K562 (cell line): ENCODE data around the gene RAP1GAP2. TPM values are rescaled to one million over a fixed set of nuclear protein-coding genes. Genes with fewer than 3 reads are reported as not detected.
A peak's percentile ranks its signal among the peaks of the same experiment; 100 is the strongest.

Experiments
- ATAC-seq: fragments of 200-7000 bp; cut with Tn5 transposase; 3 replicates; pipeline ENCODE4 v1.9.1; 2020; ENCODE audit warnings: moderate library complexity
- BruUV-seq: library from RNA; stranded (reverse); fragments of 400-500 nt; replicated peaks from 2 replicates; lab custom pipeline; 2021; lab: Mats Ljungman, UMichigan
- CTCF ChIA-PET: fragments of 300-600 bp; formaldehyde crosslinking; extraction: SDS; loops from one replicate; lab custom pipeline; 2021; ENCODE audit warnings: low intra/inter-chr PET ratio; lab: Yijun Ruan, JAX
- POLR2A ChIA-PET: fragments of 300-600, 350-650 bp; sonication (Branson Sonifier 250); formaldehyde crosslinking; extraction: SDS; loops from one replicate; lab custom pipeline; 2021; ENCODE audit warnings: antibody characterized with exemption, inconsistent platforms; lab: Yijun Ruan, JAX
- DNase-seq, 4 experiments: peaks; one replicate each; pipeline versions ENCODE4 v3.0.0 to v3.0.0-alpha.2; 2011 to 2018; ENCODE audit warnings: low spot score in 3 of 4, mixed read lengths in 3 of 4; ENCODE audit errors: extremely low read depth in 1 of 4
- FAIRE-seq: peaks from 2 replicates; lab custom pipeline; 2011; peaks lifted over from hg19 to GRCh38; lab: Jason Lieb, UNC
- H2AFZ ChIP-seq: 2 replicates; pipeline ENCODE4 v1.6.0; 2011; ENCODE audit warnings: low read depth, low read length, control low read depth, inconsistent platforms
- H3K27ac ChIP-seq: fragments of 200-600 bp; 3 replicates; pipeline ENCODE4 v1.8.0; 2011; ENCODE audit warnings: low read depth, mild to moderate bottlenecking, control low read depth, inconsistent platforms, low read length, moderate library complexity, mixed read lengths; ENCODE audit errors: extremely low read depth
- H3K27me3 ChIP-seq, 2 experiments: fragments of 300-600 bp in 1 of 2; 2 replicates in 1 of 2; 3 replicates in 1 of 2; pipeline versions ENCODE4 v1.6.0 to v1.8.0; 2011; ENCODE audit warnings: inconsistent platforms in 2 of 2, low read length in 2 of 2, mild to moderate bottlenecking in 1 of 2, mixed read lengths in 1 of 2, moderate library complexity in 1 of 2; ENCODE audit not compliant: control insufficient read depth in 2 of 2, insufficient read depth in 2 of 2
- H3K36me3 ChIP-seq: fragments of 300-600 bp; 3 replicates; pipeline ENCODE4 v1.8.0; 2011; ENCODE audit warnings: mild to moderate bottlenecking, low read length, inconsistent platforms; ENCODE audit not compliant: control insufficient read depth, insufficient read depth
- H3K4me1 ChIP-seq, 2 experiments: fragments of 200-600 bp in 1 of 2; replicated peaks in 1 of 2; 2 replicates in 1 of 2; 3 replicates in 1 of 2; pipeline versions ENCODE4 v1.5.1 to v1.8.0; 2011; ENCODE audit warnings: inconsistent platforms in 2 of 2, low read length in 2 of 2, mild to moderate bottlenecking in 1 of 2, mixed read lengths in 1 of 2, moderate library complexity in 1 of 2; ENCODE audit not compliant: control insufficient read depth in 2 of 2, insufficient read depth in 2 of 2
- H3K4me2 ChIP-seq: 2 replicates; pipeline ENCODE4 v1.6.1; 2011; ENCODE audit warnings: low read length, control low read depth, inconsistent platforms, mixed read lengths; ENCODE audit not compliant: insufficient read depth
- H3K4me3 ChIP-seq: fragments of 200-600 bp; sonication (generic), shearing (Covaris generic); 2 replicates; pipeline ENCODE4 v1.5.1; 2016; ENCODE audit warnings: control low read depth, inconsistent platforms
- H3K79me2 ChIP-seq: fragments of 200-600 bp; 3 replicates; pipeline ENCODE4 v1.8.0; 2011; ENCODE audit warnings: low read length, inconsistent platforms; ENCODE audit not compliant: control insufficient read depth, insufficient read depth
- H3K9ac ChIP-seq, 2 experiments: 2 replicates each; pipeline versions ENCODE4 v1.6.0 to v1.6.1; 2011; ENCODE audit warnings: low read depth in 2 of 2, low read length in 2 of 2, control low read depth in 1 of 2, inconsistent platforms in 1 of 2, mild to moderate bottlenecking in 1 of 2, mixed read lengths in 1 of 2; ENCODE audit not compliant: insufficient read depth in 1 of 2
- H3K9me1 ChIP-seq: one replicate; pipeline ENCODE4 v1.6.0; 2011; ENCODE audit warnings: inconsistent platforms, mild to moderate bottlenecking, low read length, moderate library complexity; ENCODE audit not compliant: control insufficient read depth, insufficient read depth
- H3K9me3 ChIP-seq: replicated peaks from 2 replicates; pipeline ENCODE4 v1.5.1; 2011; ENCODE audit warnings: low read depth, low read length, inconsistent platforms; ENCODE audit not compliant: control insufficient read depth, insufficient read depth
- H4K20me1 ChIP-seq: replicated peaks from 2 replicates; pipeline ENCODE4 v1.6.1; 2011; ENCODE audit warnings: low read length, inconsistent platforms, mixed read lengths; ENCODE audit not compliant: control insufficient read depth, insufficient read depth
- ASH1L ChIP-seq: fragments of 450-650 bp; IDR thresholded peaks from 2 replicates; pipeline ENCODE4 v1.6.1; 2018; ENCODE audit warnings: borderline replicate concordance, mild to moderate bottlenecking, low read depth; ENCODE audit not compliant: partially characterized antibody
- IFI16 ChIP-seq: fragments of 250-450 bp; sonication (Bioruptor Pico); IDR thresholded peaks from 2 replicates; pipeline ENCODE4 v2.1.2; 2022; ENCODE audit warnings: mild to moderate bottlenecking, inconsistent platforms
- NR4A1 ChIP-seq, 2 experiments: fragments of 250-450 bp in 1 of 2; fragments of 450-650 bp in 1 of 2; sonication (Bioruptor Pico) in 1 of 2; IDR thresholded peaks; 2 replicates each; pipeline versions ENCODE4 v1.4.0 to v1.6.1; 2016 to 2020; ENCODE audit warnings: mild to moderate bottlenecking in 2 of 2, missing compliant biosample characterization in 1 of 2, missing genetic modification characterization in 1 of 2, moderate library complexity in 1 of 2
- PBX2 ChIP-seq, 2 experiments: IDR thresholded peaks in 1 of 2; conservative IDR thresholded peaks in 1 of 2; 2 replicates each; pipeline ENCODE4 v1.6.1; 2016; ENCODE audit warnings: low read depth in 2 of 2, mild to moderate bottlenecking in 1 of 2, missing compliant biosample characterization in 1 of 2, missing genetic modification characterization in 1 of 2, moderate library complexity in 1 of 2
- SAFB2 ChIP-seq: fragments of 200-400 bp; formaldehyde crosslinking; IDR thresholded peaks from 2 replicates; pipeline ENCODE4 v1.6.1; 2018; ENCODE audit warnings: borderline replicate concordance, low read length, low read depth, moderate library complexity; ENCODE audit not compliant: severe bottlenecking
- SP2 ChIP-seq: IDR thresholded peaks from 2 replicates; pipeline ENCODE4 v1.6.1; 2011; ENCODE audit warnings: mild to moderate bottlenecking, low read depth, low read length, moderate library complexity; ENCODE audit not compliant: poor library complexity, severe bottlenecking; ENCODE audit errors: extremely low read depth
- ZNF592 ChIP-seq: fragments of 450-650 bp; IDR thresholded peaks from 2 replicates; pipeline ENCODE4 v1.6.1; 2017; ENCODE audit warnings: antibody characterized with exemption, mild to moderate bottlenecking
- ZNF75A ChIP-seq: fragments of 450-650 bp; formaldehyde crosslinking; IDR thresholded peaks from 2 replicates; pipeline ENCODE4 v1.4.0; 2020; ENCODE audit warnings: mild to moderate bottlenecking
- ZSCAN32 ChIP-seq: fragments of 450-650 bp; formaldehyde crosslinking; IDR thresholded peaks from 2 replicates; pipeline ENCODE4 v1.4.0; 2020; ENCODE audit warnings: mild to moderate bottlenecking, moderate library complexity
- WGBS: fragments of 100-300 bp; shearing (Covaris generic); methylation state at CpG from one replicate; pipeline ENCODE4 v1.1.6; 2016; ENCODE audit warnings: low coverage, mixed read lengths; ENCODE audit not compliant: insufficient coverage; ENCODE audit errors: missing lambda C conversion rate; 5-methylcytosine and 5-hydroxymethylcytosine counted together
- in situ Hi-C: fragments of 300-500 bp; cut with MboI; formaldehyde crosslinking; loops from 4 replicates; pipeline ENCODE4 v1.15.0; 2018; ENCODE audit warnings: inconsistent platforms, mixed read lengths
- intact Hi-C: fragments of 100-400 bp; cut with micrococcal nuclease; formaldehyde crosslinking; loops from 2 replicates; pipeline ENCODE4 v1.14.2; 2022
- polyA plus RNA-seq, 8 experiments: library from polyadenylated mRNA; depleted of rRNA in 4 of 8; stranded (reverse) in 5 of 8; unstranded in 3 of 8; fragments of >200 nt; fragmentation: Nextera tagmentation in 2 of 8; fragmentation: Illumina TruSeq in 1 of 8; extraction: Ambion mirVana in 2 of 8; extraction: Trizol in 1 of 8; gene quantifications; 2 replicates each; pipeline versions ENCODE4 v1.2.1 to v1.2.3, GENCODE V29; 2011 to 2014; ENCODE audit warnings: inconsistent platforms in 1 of 8, missing spikeins in 1 of 8
- total RNA-seq, 7 experiments: library from RNA; depleted of rRNA in 6 of 7; stranded (reverse); fragments of >200 nt in 6 of 7; fragmentation: Illumina TruSeq in 2 of 7; extraction: Trizol in 2 of 7; gene quantifications; 2 replicates each; pipeline versions ENCODE4 v1.2.1 to v1.2.3, GENCODE V29; 2011 to 2021; ENCODE audit warnings: low replicate concordance in 1 of 7

RAP1GAP2 gene
- total and polyA plus RNA-seq, 9 of the 15 experiments (the other 6 are each of a cell fraction or from before 2014, with no cell fraction given): 0.01 to 1.3 (median 0.42) TPM; not detected in 1

GRCh38 chr17:2755891-2756724, 40.1 kb upstream of the RAP1GAP2 start:
- in situ Hi-C loops: no loop called here
- intact Hi-C loops: no loop called here
- Histone ChIP-seq H3K4me3 (no peak overlapping the region), H3K4me2 (no peak overlapping the region), H2AFZ (no peak overlapping the region)
- CTCF ChIA-PET: no interaction called here
- TF ChIP-seq SP2 (no peak), NR4A1 (CRISPR knock-in tag; IDR thresholded peaks at IDR 0.05) (no peak), NR4A1 (tag; IDR thresholded peaks at IDR 0.05) (no peak), ZNF592 (no peak), PBX2 (CRISPR knock-in tag; IDR thresholded peaks at IDR 0.05; ENCODE audit: low read depth) (no peak), PBX2 (tag; conservative IDR thresholded peaks at IDR 0.05; ENCODE audit: low read depth) (no peak), ZNF75A (CRISPR knock-in tag) (no peak), ASH1L (no peak), SAFB2 (no peak), ZSCAN32 (CRISPR knock-in tag) (no peak), IFI16 (CRISPR knock-in tag) (no peak)
- TF ChIP-seq, all 486 proteins: peak for 0
- POLR2A ChIA-PET: no interaction called here
- peaks cover 0 to 15% of the 10 kb centered on the region in 2 experiments; a peak in 2 of 5 replicates for H3K4me1 ChIP-seq
- ATAC-seq (no peak), DNase-seq (peak in 2 of 4 experiments; percentile 8 to 17), FAIRE-seq (no peak)
- H3K27me3 ChIP-seq: peaks cover 6 to 16% of the 10 kb centered on the region in 2 experiments; a peak in 3 of 5 replicates
- WGBS: 14% methylated on average over 10 of the region's 46 CpGs
- H4K20me1 ChIP-seq: no peaks in the 10 kb centered on the region
- no peaks in the 10 kb centered on the region for H3K9me3 ChIP-seq
- H3K27ac ChIP-seq: no peak overlapping the region
- BruUV-seq: no TSS peak
- H3K9me1 ChIP-seq: no peaks in the 10 kb centered on the region
- no peaks in the 10 kb centered on the region for H3K79me2 ChIP-seq
- H3K9ac ChIP-seq: no peak overlapping the region
- H3K36me3 ChIP-seq: no peaks in the 10 kb centered on the region
